PFSK-1 (cell line): ENCODE data around the gene MRPS18A.

Experiments
- POLR2AphosphoS5 ChIP-seq: IDR thresholded peaks from 2 replicates; pipeline ENCODE4 v1.6.1; 2012; ENCODE audit warnings: low read depth, mild to moderate bottlenecking, control low read depth, low read length, moderate library complexity
- SIN3A ChIP-seq: IDR thresholded peaks from 2 replicates; pipeline ENCODE4 v1.6.1; 2012; ENCODE audit warnings: mild to moderate bottlenecking, low read length, moderate library complexity, borderline replicate concordance; ENCODE audit not compliant: insufficient read depth
- TAF1 ChIP-seq: IDR thresholded peaks from 2 replicates; pipeline ENCODE4 v1.6.1; 2012; ENCODE audit warnings: low read length, control low read depth, borderline replicate concordance; ENCODE audit not compliant: insufficient read depth
- TF ChIP-seq, protein P1 (sequence below), 2 experiments: IDR thresholded peaks; 2 replicates each; pipeline versions ENCODE4 v1.6.1 to v1.8.0; 2011 to 2012; ENCODE audit warnings: low read depth in 2 of 2, low read length in 2 of 2, control low read depth in 1 of 2, inconsistent platforms in 1 of 2, mild to moderate bottlenecking in 1 of 2, moderate library complexity in 1 of 2; ENCODE audit not compliant: insufficient read depth in 1 of 2

DNA sequence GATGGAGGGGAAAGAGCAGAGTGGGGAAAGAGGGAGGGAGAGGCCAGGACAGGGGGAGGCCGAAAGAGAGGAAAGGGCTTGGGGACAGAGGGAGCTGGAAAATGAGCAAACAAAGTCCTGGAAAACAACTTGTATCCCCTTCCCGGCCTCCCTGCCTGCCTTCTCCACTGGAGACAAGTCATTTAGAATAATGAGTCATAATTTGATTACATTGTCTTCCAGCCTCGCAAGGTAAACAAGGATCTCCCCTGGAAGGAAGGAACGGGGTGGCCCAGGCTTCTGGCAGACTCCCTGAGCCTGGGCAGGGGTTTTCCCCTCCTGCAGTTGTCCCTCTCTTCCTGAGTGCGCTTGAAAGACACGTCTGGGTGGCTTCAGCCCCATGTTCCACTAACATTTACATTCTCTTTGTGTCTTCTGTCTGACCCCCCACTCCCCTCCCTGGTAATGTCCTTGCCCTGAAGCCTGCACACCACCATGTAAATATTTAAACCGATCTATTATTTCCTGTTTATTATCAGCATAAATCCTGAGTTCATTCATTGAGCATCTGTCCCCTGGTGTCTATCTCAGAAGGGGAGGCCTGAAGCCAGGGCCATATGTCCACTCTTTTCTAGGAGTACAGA lies 12.1 kb upstream of the MRPS18A start:
- TF ChIP-seq SIN3A (peak; percentile 89), POLR2AphosphoS5 (peak; percentile 72), TAF1 (no peak)
- TF ChIP-seq, protein P1, sequence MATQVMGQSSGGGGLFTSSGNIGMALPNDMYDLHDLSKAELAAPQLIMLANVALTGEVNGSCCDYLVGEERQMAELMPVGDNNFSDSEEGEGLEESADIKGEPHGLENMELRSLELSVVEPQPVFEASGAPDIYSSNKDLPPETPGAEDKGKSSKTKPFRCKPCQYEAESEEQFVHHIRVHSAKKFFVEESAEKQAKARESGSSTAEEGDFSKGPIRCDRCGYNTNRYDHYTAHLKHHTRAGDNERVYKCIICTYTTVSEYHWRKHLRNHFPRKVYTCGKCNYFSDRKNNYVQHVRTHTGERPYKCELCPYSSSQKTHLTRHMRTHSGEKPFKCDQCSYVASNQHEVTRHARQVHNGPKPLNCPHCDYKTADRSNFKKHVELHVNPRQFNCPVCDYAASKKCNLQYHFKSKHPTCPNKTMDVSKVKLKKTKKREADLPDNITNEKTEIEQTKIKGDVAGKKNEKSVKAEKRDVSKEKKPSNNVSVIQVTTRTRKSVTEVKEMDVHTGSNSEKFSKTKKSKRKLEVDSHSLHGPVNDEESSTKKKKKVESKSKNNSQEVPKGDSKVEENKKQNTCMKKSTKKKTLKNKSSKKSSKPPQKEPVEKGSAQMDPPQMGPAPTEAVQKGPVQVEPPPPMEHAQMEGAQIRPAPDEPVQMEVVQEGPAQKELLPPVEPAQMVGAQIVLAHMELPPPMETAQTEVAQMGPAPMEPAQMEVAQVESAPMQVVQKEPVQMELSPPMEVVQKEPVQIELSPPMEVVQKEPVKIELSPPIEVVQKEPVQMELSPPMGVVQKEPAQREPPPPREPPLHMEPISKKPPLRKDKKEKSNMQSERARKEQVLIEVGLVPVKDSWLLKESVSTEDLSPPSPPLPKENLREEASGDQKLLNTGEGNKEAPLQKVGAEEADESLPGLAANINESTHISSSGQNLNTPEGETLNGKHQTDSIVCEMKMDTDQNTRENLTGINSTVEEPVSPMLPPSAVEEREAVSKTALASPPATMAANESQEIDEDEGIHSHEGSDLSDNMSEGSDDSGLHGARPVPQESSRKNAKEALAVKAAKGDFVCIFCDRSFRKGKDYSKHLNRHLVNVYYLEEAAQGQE (IDR thresholded peaks at IDR 0.05; ENCODE audit: insufficient read depth in 1 of 2, low read depth in 2 of 2, low read length in 2 of 2): peak in 1 of 2 experiments; percentile 77; a peak in 2 of 4 replicates
